Naive thymus-derived CD4-positive, alpha-beta T cell (primary cell): ENCODE data around the gene SKIC8. TPM values are rescaled to one million over a fixed set of nuclear protein-coding genes. Genes with fewer than 3 reads are reported as not detected.

Experiments used
- ATAC-seq: fragments of 150-1000 bp; cut with Tn5 transposase; 2 replicates; pipeline ENCODE4 v1.10.0; 2021; ENCODE audit warnings: mild to moderate bottlenecking, moderate library complexity
- CTCF ChIA-PET: fragments of 350-600 bp; sonication (Branson Sonifier 250); formaldehyde crosslinking; loops from one replicate; lab custom pipeline; 2021; ENCODE audit warnings: antibody characterized with exemption; lab: Charles Lee
- POLR2A ChIA-PET: fragments of 350-600 bp; sonication (Branson Sonifier 250); formaldehyde crosslinking; loops from one replicate; lab custom pipeline; 2021; ENCODE audit warnings: antibody characterized with exemption, inconsistent platforms; lab: Charles Lee
- DNase-seq, 9 donors: peaks; one replicate each; pipeline versions ENCODE4 v3.0.0 to v3.0.0-alpha.2; 2020 to 2022; ENCODE audit warnings: mixed read lengths in 1 of 9
- H3K27ac ChIP-seq: one replicate; pipeline ENCODE4 v1.7.0; 2013; ENCODE audit warnings: mild to moderate bottlenecking, low read depth, low read length, moderate library complexity
- H3K27me3 ChIP-seq, 2 donors: one replicate each; pipeline ENCODE4 v1.7.0; 2013; ENCODE audit warnings: low read length in 2 of 2, mild to moderate bottlenecking in 2 of 2, moderate library complexity in 2 of 2; ENCODE audit not compliant: control insufficient read depth in 2 of 2, insufficient read depth in 2 of 2
- H3K36me3 ChIP-seq, 3 experiments: 1 replicate in 2 of 3; 2 replicates in 1 of 3; pipeline ENCODE4 v1.7.0; 2013; ENCODE audit warnings: low read length in 3 of 3, mild to moderate bottlenecking in 3 of 3, moderate library complexity in 1 of 3; ENCODE audit not compliant: insufficient read depth in 3 of 3, control insufficient read depth in 2 of 3
- H3K4me1 ChIP-seq, 2 donors: one replicate each; pipeline ENCODE4 v1.7.0; 2013; ENCODE audit warnings: low read length in 2 of 2, mild to moderate bottlenecking in 2 of 2, moderate library complexity in 1 of 2; ENCODE audit not compliant: control insufficient read depth in 2 of 2, insufficient read depth in 2 of 2
- H3K4me3 ChIP-seq: 2 replicates; pipeline ENCODE4 v1.7.0; 2013; ENCODE audit warnings: mild to moderate bottlenecking, low read length
- H3K9me3 ChIP-seq, 3 experiments: 1 replicate in 2 of 3; 2 replicates in 1 of 3; pipeline ENCODE4 v1.7.0; 2013; ENCODE audit warnings: low read length in 3 of 3; ENCODE audit not compliant: control insufficient read depth in 2 of 3
- H3K27ac Mint-ChIP-seq, 9 donors: one replicate each; pipeline ENCODE4 v1.8.0; 2020 to 2022; ENCODE audit warnings: mixed read lengths in 9 of 9, mild to moderate bottlenecking in 8 of 9, moderate library complexity in 5 of 9, inconsistent platforms in 2 of 9
- H3K27me3 Mint-ChIP-seq, 5 donors: one replicate each; pipeline ENCODE4 v1.8.0; 2021 to 2022; ENCODE audit warnings: mixed read lengths in 5 of 5, mild to moderate bottlenecking in 1 of 5
- H3K36me3 Mint-ChIP-seq, 5 donors: one replicate each; pipeline ENCODE4 v1.8.0; 2020 to 2022; ENCODE audit warnings: mixed read lengths in 5 of 5, mild to moderate bottlenecking in 3 of 5, inconsistent platforms in 1 of 5
- H3K4me1 Mint-ChIP-seq, 7 donors: one replicate each; pipeline ENCODE4 v1.8.0; 2020 to 2022; ENCODE audit warnings: mixed read lengths in 7 of 7, mild to moderate bottlenecking in 3 of 7, inconsistent platforms in 1 of 7
- H3K4me3 Mint-ChIP-seq, 10 donors: one replicate each; pipeline ENCODE4 v1.8.0; 2020 to 2022; ENCODE audit warnings: mild to moderate bottlenecking in 10 of 10, mixed read lengths in 10 of 10, moderate library complexity in 6 of 10, inconsistent platforms in 2 of 10
- H3K9me3 Mint-ChIP-seq, 11 donors: one replicate each; pipeline ENCODE4 v1.8.0; 2020 to 2022; ENCODE audit warnings: mixed read lengths in 11 of 11, mild to moderate bottlenecking in 4 of 11, inconsistent platforms in 1 of 11, moderate library complexity in 1 of 11
- intact Hi-C, 2 donors: fragments of 100-400 bp; cut with micrococcal nuclease; formaldehyde crosslinking; loops; one replicate each; pipeline ENCODE4 v1.15.1; 2023
- polyA plus RNA-seq, 2 donors: library from polyadenylated mRNA; unstranded; fragments of 300-500 nt; fragmentation: Illumina TruSeq; gene quantifications; one replicate each; pipeline ENCODE4 v1.2.3, GENCODE V29; 2021
- total RNA-seq, 6 experiments: library from RNA in 5 of 6; stranded (reverse) in 5 of 6; gene quantifications; 1 replicate in 5 of 6; 2 replicates in 1 of 6; pipeline ENCODE4 v1.2.3 and lab custom pipeline; 2021 to 2026

SKIC8 gene
- total and polyA plus RNA-seq, 7 experiments from 2014 or later, result 26.7 to 95.8 (median 45.4) TPM

GRCh38 chr15:78322243-78322642, 22.8 kb upstream of the SKIC8 start:
- peaks cover 0 to 12% (median 0%) of the 10 kb centered on the region in 5 donors for H3K27me3 Mint-ChIP-seq
- ATAC-seq, result no peak
- DNase-seq, result no peak
- no peak overlapping the region for H3K27ac Mint-ChIP-seq
- H3K4me1 ChIP-seq, result no peaks in the 10 kb centered on the region
- H3K27ac ChIP-seq, result no peak overlapping the region
- H3K27me3 ChIP-seq, result no peaks in the 10 kb centered on the region
- H3K36me3 Mint-ChIP-seq, result no peaks in the 10 kb centered on the region
- CTCF ChIA-PET, result no interaction called here
- H3K4me3 Mint-ChIP-seq, result no peak overlapping the region
- no peaks in the 10 kb centered on the region for H3K4me1 Mint-ChIP-seq
- intact Hi-C loops, result no loop called here
- no peaks in the 10 kb centered on the region for H3K9me3 Mint-ChIP-seq
- no peaks in the 10 kb centered on the region for H3K36me3 ChIP-seq
- H3K9me3 ChIP-seq, result no peaks in the 10 kb centered on the region
- H3K4me3 ChIP-seq, result no peak overlapping the region
- POLR2A ChIA-PET, result no interaction called here

DNA sequence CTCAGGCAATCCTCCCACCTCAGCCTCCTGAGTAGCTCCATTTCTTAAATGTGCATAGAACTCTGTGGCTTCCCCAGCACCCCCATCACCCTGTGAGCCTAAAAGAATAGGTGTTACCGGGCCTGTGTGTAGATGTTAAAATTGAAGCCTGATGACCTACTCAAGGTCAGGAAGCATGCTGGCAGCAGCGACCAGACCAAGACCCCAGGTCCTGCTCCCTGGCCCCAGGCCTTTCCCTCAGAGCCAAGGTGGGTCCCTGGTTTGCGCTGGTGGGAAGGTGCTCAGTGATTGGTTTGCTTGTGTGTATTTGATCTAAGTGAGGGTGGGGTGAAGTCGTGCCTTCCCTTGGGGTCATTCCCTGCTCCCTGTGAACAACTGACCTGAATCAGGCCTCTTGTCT, 22.4 kb upstream of the SKIC8 start:
- no peak overlapping the region for H3K27ac ChIP-seq
- H3K9me3 ChIP-seq, result no peaks in the 10 kb centered on the region
- ATAC-seq (no peak), DNase-seq (no peak)
- H3K4me1 ChIP-seq, result no peaks in the 10 kb centered on the region
- Mint-ChIP-seq H3K36me3 (no peaks in the 10 kb centered on the region), H3K27ac (no peak overlapping the region), H3K27me3 (peaks cover 0 to 11% (median 0%) of the 10 kb centered on the region in 5 donors), H3K4me3 (no peak overlapping the region), H3K9me3 (no peaks in the 10 kb centered on the region), H3K4me1 (no peaks in the 10 kb centered on the region)
- no peak overlapping the region for H3K4me3 ChIP-seq
- ChIA-PET POLR2A (no interaction called here), CTCF (interaction anchor here (0.7 kb wide), 1 partner anchor 211 kb away, joined by 3 read pairs; no protein-coding TSS in a partner anchor)
- no peaks in the 10 kb centered on the region for H3K27me3 ChIP-seq
- intact Hi-C loops, result no loop called here
- no peaks in the 10 kb centered on the region for H3K36me3 ChIP-seq

GRCh38 chr15:78321041-78321570, 21.7 kb upstream of the SKIC8 start:
- no peak overlapping the region for H3K27ac ChIP-seq
- no peak for ATAC-seq
- intact Hi-C loops, result no loop called here
- CTCF ChIA-PET, result interaction anchor here (0.7 kb wide), 1 partner anchor 211 kb away, joined by 3 read pairs; no protein-coding TSS in a partner anchor
- H3K4me3 Mint-ChIP-seq, result no peak overlapping the region
- no peak overlapping the region for H3K4me3 ChIP-seq
- H3K27me3 ChIP-seq, result no peaks in the 10 kb centered on the region
- no peaks in the 10 kb centered on the region for H3K9me3 Mint-ChIP-seq
- no peaks in the 10 kb centered on the region for H3K4me1 Mint-ChIP-seq
- POLR2A ChIA-PET, result no interaction called here
- peaks cover 0 to 11% (median 0%) of the 10 kb centered on the region in 5 donors for H3K27me3 Mint-ChIP-seq
- H3K4me1 ChIP-seq, result no peaks in the 10 kb centered on the region
- no peak for DNase-seq
- H3K36me3 Mint-ChIP-seq, result no peaks in the 10 kb centered on the region
- no peaks in the 10 kb centered on the region for H3K9me3 ChIP-seq
- H3K27ac Mint-ChIP-seq, result no peak overlapping the region
- H3K36me3 ChIP-seq, result no peaks in the 10 kb centered on the region

DNA sequence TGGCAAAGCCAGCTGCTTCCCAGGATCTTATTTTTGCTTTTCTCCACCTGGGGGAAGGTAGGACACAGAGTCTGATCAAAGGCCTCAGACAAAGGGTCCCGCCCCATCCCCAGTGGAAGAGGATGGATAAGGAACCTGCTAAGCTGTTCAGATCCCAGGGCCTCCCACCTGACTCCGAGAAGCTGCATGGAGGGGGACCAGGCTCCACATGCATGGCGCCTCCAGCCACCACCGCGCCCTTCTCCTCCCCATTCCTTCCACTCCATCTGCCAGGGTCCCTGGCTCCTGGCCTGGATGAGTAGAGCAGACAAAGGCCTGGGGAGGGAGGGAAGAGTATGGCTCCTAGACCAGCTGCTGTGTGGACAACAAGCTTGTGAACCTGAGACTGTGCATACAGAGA, 20.8 kb upstream of the SKIC8 start:
- ChIA-PET CTCF (no interaction called here), POLR2A (no interaction called here)
- no peaks in the 10 kb centered on the region for H3K36me3 Mint-ChIP-seq
- Histone ChIP-seq H3K27me3 (no peaks in the 10 kb centered on the region), H3K4me3 (no peak overlapping the region), H3K4me1 (no peaks in the 10 kb centered on the region), H3K36me3 (no peaks in the 10 kb centered on the region), H3K27ac (no peak overlapping the region), H3K9me3 (no peaks in the 10 kb centered on the region)
- no peaks in the 10 kb centered on the region for H3K4me1 Mint-ChIP-seq
- peaks cover 0 to 11% (median 0%) of the 10 kb centered on the region in 5 donors for H3K27me3 Mint-ChIP-seq
- H3K4me3 Mint-ChIP-seq, result no peak overlapping the region
- intact Hi-C loops, result no loop called here
- H3K27ac Mint-ChIP-seq, result no peak overlapping the region
- ATAC-seq (no peak), DNase-seq (no peak)
- H3K9me3 Mint-ChIP-seq, result no peaks in the 10 kb centered on the region

GRCh38 chr15:78319588-78319987, 20.2 kb upstream of the SKIC8 start:
- H3K4me1 Mint-ChIP-seq, result no peaks in the 10 kb centered on the region
- ATAC-seq, result no peak
- H3K27ac Mint-ChIP-seq, result no peak overlapping the region
- ChIA-PET CTCF (no interaction called here), POLR2A (no interaction called here)
- no peaks in the 10 kb centered on the region for H3K36me3 ChIP-seq
- DNase-seq, result no peak
- H3K9me3 Mint-ChIP-seq, result no peaks in the 10 kb centered on the region
- H3K36me3 Mint-ChIP-seq, result no peaks in the 10 kb centered on the region
- intact Hi-C loops, result no loop called here
- H3K27ac ChIP-seq, result no peak overlapping the region
- no peak overlapping the region for H3K4me3 ChIP-seq
- no peaks in the 10 kb centered on the region for H3K4me1 ChIP-seq
- peaks cover 0 to 8% (median 0%) of the 10 kb centered on the region in 5 donors for H3K27me3 Mint-ChIP-seq
- no peaks in the 10 kb centered on the region for H3K27me3 ChIP-seq
- no peaks in the 10 kb centered on the region for H3K9me3 ChIP-seq
- H3K4me3 Mint-ChIP-seq, result no peak overlapping the region

DNA sequence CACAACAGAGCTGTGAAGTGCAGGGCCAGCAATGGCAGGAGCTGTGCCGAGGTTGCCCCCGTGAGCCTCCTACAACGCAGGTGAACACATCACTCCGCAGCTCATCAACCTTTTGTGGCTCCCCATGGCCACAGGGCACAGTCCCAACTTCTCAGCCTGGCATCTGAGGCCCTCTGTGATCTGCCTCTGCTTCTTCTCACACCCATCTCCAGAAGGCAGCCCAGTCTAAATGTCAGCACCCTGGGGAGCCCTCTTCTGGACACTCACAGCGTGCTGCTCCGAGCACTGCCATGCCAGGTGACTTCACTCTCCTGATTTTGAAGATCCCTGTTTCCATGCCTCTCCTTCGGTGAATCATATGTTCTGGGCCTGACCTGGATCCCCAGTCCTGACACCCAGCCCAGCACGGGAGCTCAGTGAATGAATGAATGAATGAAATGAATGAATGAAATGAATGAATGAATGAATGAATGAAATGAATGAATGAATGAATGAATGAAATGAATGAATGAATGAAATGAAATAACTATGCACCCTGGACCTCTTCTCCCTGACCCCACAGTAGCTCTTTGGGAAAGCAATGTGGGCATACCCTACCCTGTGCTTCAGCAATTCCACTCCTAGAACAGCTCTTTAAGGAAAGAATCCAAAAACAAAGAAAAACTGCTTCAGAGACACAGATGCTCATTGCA, 17.9 kb upstream of the SKIC8 start:
- H3K4me3 Mint-ChIP-seq, result no peak overlapping the region
- Histone ChIP-seq H3K9me3 (no peaks in the 10 kb centered on the region), H3K27ac (no peak overlapping the region), H3K36me3 (no peaks in the 10 kb centered on the region), H3K27me3 (no peaks in the 10 kb centered on the region), H3K4me1 (no peaks in the 10 kb centered on the region), H3K4me3 (no peak overlapping the region)
- H3K27me3 Mint-ChIP-seq, result peaks cover 0 to 8% (median 0%) of the 10 kb centered on the region in 5 donors
- ChIA-PET POLR2A (no interaction called here), CTCF (interaction anchor here (0.8 kb wide), 1 partner anchor 9 kb away, joined by 3 read pairs; no protein-coding TSS in a partner anchor)
- no peaks in the 10 kb centered on the region for H3K36me3 Mint-ChIP-seq
- DNase-seq (no peak), ATAC-seq (no peak)
- intact Hi-C loops, result no loop called here
- no peaks in the 10 kb centered on the region for H3K9me3 Mint-ChIP-seq
- H3K4me1 Mint-ChIP-seq, result no peaks in the 10 kb centered on the region
- H3K27ac Mint-ChIP-seq, result peak overlapping the region in 1 of 9 donors; percentile 22
